Measurements from ENCODE around the gene ZNF652. TPM values are rescaled to one million over a fixed set of nuclear protein-coding genes. Genes with fewer than 3 reads are reported as not detected.

Gene ZNF652
- total RNA-seq, 2 donors from 2014 or later = 42.6 to 60.0 TPM

DNA sequence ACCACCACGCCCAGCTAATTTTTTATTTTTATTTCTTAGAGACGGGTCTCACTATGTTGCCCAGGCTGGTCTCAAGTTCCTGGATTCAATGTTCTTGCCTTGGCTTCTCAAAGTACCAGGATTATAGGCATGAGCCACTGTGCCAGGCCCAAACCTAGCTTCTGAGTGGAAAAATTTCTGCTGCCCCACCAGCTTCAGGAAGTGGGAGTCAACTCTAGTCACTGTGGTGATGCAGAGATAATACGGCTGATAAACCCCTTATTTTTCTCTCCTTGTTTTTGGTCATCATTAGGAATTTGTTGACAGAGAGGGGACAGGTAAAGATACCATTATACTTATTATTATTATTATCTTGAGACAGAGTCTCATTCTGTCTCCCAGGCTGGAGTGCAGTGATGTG is 103.7 kb downstream of the ZNF652 start:
- no peak for DNase-seq
- Mint-ChIP-seq H3K9me3 (no peaks in the 10 kb centered on the region), H3K27ac (no peak overlapping the region), H3K4me1 (no peaks in the 10 kb centered on the region), H3K27me3 (ENCODE audit: insufficient read depth) (peaks cover 21% of the 10 kb centered on the region), H3K4me3 (no peak overlapping the region), H3K36me3 (ENCODE audit: low read depth) (no peaks in the 10 kb centered on the region)
- H3K4me3 ChIP-seq (ENCODE audit: low read length) = no peak overlapping the region
- H3K9me3 ChIP-seq (ENCODE audit: control insufficient read depth, low read length) = no peaks in the 10 kb centered on the region
- no peak overlapping the region for H3K27ac ChIP-seq (ENCODE audit: low read depth, low read length)
- TF ChIP-seq, protein P1, sequence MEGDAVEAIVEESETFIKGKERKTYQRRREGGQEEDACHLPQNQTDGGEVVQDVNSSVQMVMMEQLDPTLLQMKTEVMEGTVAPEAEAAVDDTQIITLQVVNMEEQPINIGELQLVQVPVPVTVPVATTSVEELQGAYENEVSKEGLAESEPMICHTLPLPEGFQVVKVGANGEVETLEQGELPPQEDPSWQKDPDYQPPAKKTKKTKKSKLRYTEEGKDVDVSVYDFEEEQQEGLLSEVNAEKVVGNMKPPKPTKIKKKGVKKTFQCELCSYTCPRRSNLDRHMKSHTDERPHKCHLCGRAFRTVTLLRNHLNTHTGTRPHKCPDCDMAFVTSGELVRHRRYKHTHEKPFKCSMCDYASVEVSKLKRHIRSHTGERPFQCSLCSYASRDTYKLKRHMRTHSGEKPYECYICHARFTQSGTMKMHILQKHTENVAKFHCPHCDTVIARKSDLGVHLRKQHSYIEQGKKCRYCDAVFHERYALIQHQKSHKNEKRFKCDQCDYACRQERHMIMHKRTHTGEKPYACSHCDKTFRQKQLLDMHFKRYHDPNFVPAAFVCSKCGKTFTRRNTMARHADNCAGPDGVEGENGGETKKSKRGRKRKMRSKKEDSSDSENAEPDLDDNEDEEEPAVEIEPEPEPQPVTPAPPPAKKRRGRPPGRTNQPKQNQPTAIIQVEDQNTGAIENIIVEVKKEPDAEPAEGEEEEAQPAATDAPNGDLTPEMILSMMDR (conservative IDR thresholded peaks at IDR 0.05) = no peak
- 94 to 96% methylated on average over 2 to 3 of the region's 3 CpGs for WGBS, 2 experiments (ENCODE audit: insufficient coverage in 1 of 2, insufficient read length in 1 of 2)
- no peaks in the 10 kb centered on the region for H3K36me3 ChIP-seq (ENCODE audit: control insufficient read depth, insufficient read depth, low read length)
- no peaks in the 10 kb centered on the region for H3K4me1 ChIP-seq (ENCODE audit: control insufficient read depth, insufficient read depth, low read length)
- H3K9ac ChIP-seq (ENCODE audit: extremely low read depth, low read length, poor library complexity, severe bottlenecking) = no peak overlapping the region
- H3K27me3 ChIP-seq (ENCODE audit: control insufficient read depth, insufficient read depth, low read length, poor library complexity, severe bottlenecking) = peaks cover 18% of the 10 kb centered on the region

DNA sequence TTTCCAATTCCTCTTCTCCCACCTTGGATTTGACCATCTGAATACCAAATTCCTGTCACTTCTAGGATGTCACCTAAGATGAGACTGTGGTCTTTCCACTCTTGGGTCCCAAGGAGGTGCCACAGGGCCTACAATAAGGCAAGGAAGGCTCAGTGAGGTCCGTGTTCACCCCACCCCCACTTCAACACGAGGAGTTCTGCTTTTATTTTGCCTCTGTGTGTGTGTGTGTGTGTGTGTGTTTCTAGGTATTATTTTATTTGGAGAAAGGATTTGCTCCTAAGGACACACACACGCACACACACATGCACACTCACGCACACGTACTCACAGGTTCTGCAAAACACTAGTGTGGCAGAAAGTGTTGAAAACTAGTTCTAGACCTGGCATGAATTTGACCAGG is 106.9 kb downstream of the ZNF652 start:
- H3K9ac ChIP-seq (ENCODE audit: extremely low read depth, low read length, poor library complexity, severe bottlenecking) = no peak overlapping the region
- no peak overlapping the region for H3K4me3 Mint-ChIP-seq
- H3K4me1 Mint-ChIP-seq = peaks cover 1% of the 10 kb centered on the region
- no peak overlapping the region for H3K27ac Mint-ChIP-seq
- no peaks in the 10 kb centered on the region for H3K9me3 ChIP-seq (ENCODE audit: control insufficient read depth, low read length)
- peaks cover 7% of the 10 kb centered on the region for H3K27me3 Mint-ChIP-seq (ENCODE audit: insufficient read depth)
- TF ChIP-seq, protein P1 (conservative IDR thresholded peaks at IDR 0.05) = no peak
- H3K4me3 ChIP-seq (ENCODE audit: low read length) = no peak overlapping the region
- H3K4me1 ChIP-seq (ENCODE audit: control insufficient read depth, insufficient read depth, low read length) = no peaks in the 10 kb centered on the region
- no peaks in the 10 kb centered on the region for H3K36me3 Mint-ChIP-seq (ENCODE audit: low read depth)
- no peak for DNase-seq
- no peak overlapping the region for H3K27ac ChIP-seq (ENCODE audit: low read depth, low read length)
- H3K27me3 ChIP-seq (ENCODE audit: control insufficient read depth, insufficient read depth, low read length, poor library complexity, severe bottlenecking) = peaks cover 7% of the 10 kb centered on the region
- 89 to 98% methylated on average over 2 to 3 of the region's 5 CpGs for WGBS, 2 experiments (ENCODE audit: insufficient coverage in 1 of 2, insufficient read length in 1 of 2)
- H3K36me3 ChIP-seq (ENCODE audit: control insufficient read depth, insufficient read depth, low read length) = no peaks in the 10 kb centered on the region
- no peaks in the 10 kb centered on the region for H3K9me3 Mint-ChIP-seq

DNA sequence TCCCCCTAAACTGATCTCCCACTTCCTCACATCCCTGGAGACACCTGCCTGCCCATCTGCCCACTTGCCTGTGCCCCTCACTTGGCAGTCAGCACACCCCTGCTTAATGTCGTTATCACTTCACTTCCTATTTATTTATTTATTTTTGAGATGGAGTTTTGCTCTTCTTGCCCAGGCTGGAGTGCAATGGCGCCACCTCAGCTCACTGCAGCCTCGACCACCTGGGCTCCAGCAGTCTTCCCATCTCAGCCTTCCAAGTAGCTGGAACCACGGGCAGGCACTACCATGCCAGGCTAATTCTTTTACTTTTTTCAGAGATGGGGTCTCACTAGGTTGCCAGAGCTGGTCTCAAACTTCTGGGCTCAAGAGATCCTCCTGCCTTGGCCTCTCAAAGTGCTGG is 108.0 kb downstream of the ZNF652 start:
- Mint-ChIP-seq H3K27me3 (ENCODE audit: insufficient read depth) (no peaks in the 10 kb centered on the region), H3K36me3 (ENCODE audit: low read depth) (no peaks in the 10 kb centered on the region), H3K4me3 (no peak overlapping the region), H3K27ac (no peak overlapping the region), H3K9me3 (no peaks in the 10 kb centered on the region), H3K4me1 (peaks cover 1% of the 10 kb centered on the region)
- Histone ChIP-seq H3K36me3 (ENCODE audit: control insufficient read depth, insufficient read depth, low read length) (no peaks in the 10 kb centered on the region), H3K27me3 (ENCODE audit: control insufficient read depth, insufficient read depth, low read length, poor library complexity, severe bottlenecking) (no peaks in the 10 kb centered on the region), H3K27ac (ENCODE audit: low read depth, low read length) (no peak overlapping the region), H3K9me3 (ENCODE audit: control insufficient read depth, low read length) (no peaks in the 10 kb centered on the region), H3K9ac (ENCODE audit: extremely low read depth, low read length, poor library complexity, severe bottlenecking) (no peak overlapping the region), H3K4me3 (ENCODE audit: low read length) (no peak overlapping the region), H3K4me1 (ENCODE audit: control insufficient read depth, insufficient read depth, low read length) (no peaks in the 10 kb centered on the region)
- 76 to 100% methylated on average over 1 to 3 of the region's 4 CpGs for whole genome bisulfite sequencing, 2 experiments (ENCODE audit: insufficient coverage in 1 of 2, insufficient read length in 1 of 2)
- TF ChIP-seq, protein P1 (conservative IDR thresholded peaks at IDR 0.05) = peak; percentile 50
- peak; percentile 78 for DNase-seq
